HL-60 (cell line): ENCODE measurements around the gene ANKRD17.

Experiments
- DNase-seq, 2 experiments: peaks; one replicate each; pipeline ENCODE4 v3.0.0-alpha.2; 2010 to 2020; ENCODE audit warnings: low read depth in 1 of 2, low spot score in 1 of 2
- H3K27ac ChIP-seq: fragments of 250-450 bp; sonication (Bioruptor Pico); replicated peaks from 2 replicates; pipeline ENCODE4 v1.5.1; 2020; ENCODE audit warnings: mild to moderate bottlenecking, moderate library complexity
- H3K27me3 ChIP-seq: fragments of 250-450 bp; sonication (Bioruptor Pico); 2 replicates; pipeline ENCODE4 v1.5.1; 2021; ENCODE audit warnings: mild to moderate bottlenecking, moderate library complexity; ENCODE audit not compliant: insufficient read depth, poor library complexity, severe bottlenecking
- H3K4me3 ChIP-seq: replicated peaks from 2 replicates; pipeline ENCODE4 v1.5.1; 2011; ENCODE audit warnings: mild to moderate bottlenecking, control low read depth, low read length; ENCODE audit not compliant: insufficient read depth
- GABPA ChIP-seq: IDR thresholded peaks from 2 replicates; pipeline ENCODE4 v1.6.1; 2012; ENCODE audit warnings: low read depth
- POLR2AphosphoS5 ChIP-seq: IDR thresholded peaks from 2 replicates; pipeline ENCODE4 v1.6.1; 2012; ENCODE audit warnings: low read depth
- REST ChIP-seq: IDR thresholded peaks from 2 replicates; pipeline ENCODE4 v1.6.1; 2012; ENCODE audit warnings: low read depth; ENCODE audit not compliant: insufficient replicate concordance
- SPI1 ChIP-seq: IDR thresholded peaks from 2 replicates; pipeline ENCODE4 v1.6.1; 2012; ENCODE audit warnings: low read depth, mild to moderate bottlenecking, borderline replicate concordance
- TF ChIP-seq, protein P1 (sequence below): IDR thresholded peaks from one replicate; pipeline ENCODE4 v1.5.1; 2011; ENCODE audit warnings: low read length, control low read depth, inconsistent platforms; ENCODE audit not compliant: insufficient read depth

The ANKRD17 gene

GRCh38 chr4:73156394-73156793 lies 102.2 kb downstream of the ANKRD17 start:
- Histone ChIP-seq H3K27ac (no peak overlapping the region), H3K4me3 (no peak overlapping the region), H3K27me3 (no peaks in the 10 kb centered on the region)
- no peak for TF ChIP-seq GABPA
- no peak for TF ChIP-seq SPI1
- TF ChIP-seq, protein P1, sequence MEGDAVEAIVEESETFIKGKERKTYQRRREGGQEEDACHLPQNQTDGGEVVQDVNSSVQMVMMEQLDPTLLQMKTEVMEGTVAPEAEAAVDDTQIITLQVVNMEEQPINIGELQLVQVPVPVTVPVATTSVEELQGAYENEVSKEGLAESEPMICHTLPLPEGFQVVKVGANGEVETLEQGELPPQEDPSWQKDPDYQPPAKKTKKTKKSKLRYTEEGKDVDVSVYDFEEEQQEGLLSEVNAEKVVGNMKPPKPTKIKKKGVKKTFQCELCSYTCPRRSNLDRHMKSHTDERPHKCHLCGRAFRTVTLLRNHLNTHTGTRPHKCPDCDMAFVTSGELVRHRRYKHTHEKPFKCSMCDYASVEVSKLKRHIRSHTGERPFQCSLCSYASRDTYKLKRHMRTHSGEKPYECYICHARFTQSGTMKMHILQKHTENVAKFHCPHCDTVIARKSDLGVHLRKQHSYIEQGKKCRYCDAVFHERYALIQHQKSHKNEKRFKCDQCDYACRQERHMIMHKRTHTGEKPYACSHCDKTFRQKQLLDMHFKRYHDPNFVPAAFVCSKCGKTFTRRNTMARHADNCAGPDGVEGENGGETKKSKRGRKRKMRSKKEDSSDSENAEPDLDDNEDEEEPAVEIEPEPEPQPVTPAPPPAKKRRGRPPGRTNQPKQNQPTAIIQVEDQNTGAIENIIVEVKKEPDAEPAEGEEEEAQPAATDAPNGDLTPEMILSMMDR, result no peak
- TF ChIP-seq POLR2AphosphoS5, result no peak
- no peak for DNase-seq

DNA sequence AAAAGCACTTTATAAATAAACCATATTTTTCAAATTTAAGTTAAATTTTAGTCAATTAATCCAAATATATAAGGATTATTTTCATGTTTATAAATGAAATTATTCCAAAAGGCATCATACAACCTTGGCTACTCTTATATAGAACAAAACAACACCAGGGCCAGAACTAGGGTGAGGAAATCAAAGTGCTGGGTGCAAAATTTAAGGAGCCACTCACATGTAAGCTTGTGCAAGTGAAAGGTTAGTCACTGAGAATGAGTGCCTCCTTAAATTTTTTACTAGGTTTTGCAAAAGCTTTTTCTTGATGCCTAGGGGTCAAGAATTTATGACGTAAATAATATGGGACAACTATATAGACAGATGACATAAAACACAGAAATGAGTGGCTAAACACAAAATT lies 105.7 kb downstream of the ANKRD17 start:
- no peak for TF ChIP-seq GABPA
- no peak for TF ChIP-seq REST
- no peak for TF ChIP-seq SPI1
- TF ChIP-seq, protein P1, result no peak
- TF ChIP-seq POLR2AphosphoS5, result no peak
- H3K4me3 ChIP-seq, result no peak overlapping the region

GRCh38 chr4:73142995-73143547 lies 115.5 kb downstream of the ANKRD17 start:
- no peaks in the 10 kb centered on the region for H3K27me3 ChIP-seq
- no peak overlapping the region for H3K4me3 ChIP-seq
- no peak for TF ChIP-seq POLR2AphosphoS5
- TF ChIP-seq, protein P1, result no peak
- no peak for TF ChIP-seq REST
- no peak for TF ChIP-seq GABPA
- no peak for TF ChIP-seq SPI1
- DNase-seq, result no peak
- H3K27ac ChIP-seq, result no peak overlapping the region

More for the DNA sequence above, 105.7 kb downstream of the ANKRD17 start:
- Histone ChIP-seq H3K27ac (no peak overlapping the region), H3K27me3 (no peaks in the 10 kb centered on the region)
- DNase-seq, result no peak

GRCh38 chr4:73139991-73140390 lies 118.6 kb downstream of the ANKRD17 start:
- H3K27ac ChIP-seq, result no peak overlapping the region
- DNase-seq, result no peak
- TF ChIP-seq GABPA, result no peak
- TF ChIP-seq, protein P1, result no peak
- TF ChIP-seq POLR2AphosphoS5, result no peak
- no peak for TF ChIP-seq SPI1
- no peak for TF ChIP-seq REST
- no peaks in the 10 kb centered on the region for H3K27me3 ChIP-seq
- no peak overlapping the region for H3K4me3 ChIP-seq
